ENCODE measurements around the gene AEN. TPM values are rescaled to one million over a fixed set of nuclear protein-coding genes. Genes with fewer than 3 reads are reported as not detected.

AEN gene
- total RNA-seq, 6 donors from 2014 or later, result 7.5 to 37.6 (median 18.4) TPM

DNA sequence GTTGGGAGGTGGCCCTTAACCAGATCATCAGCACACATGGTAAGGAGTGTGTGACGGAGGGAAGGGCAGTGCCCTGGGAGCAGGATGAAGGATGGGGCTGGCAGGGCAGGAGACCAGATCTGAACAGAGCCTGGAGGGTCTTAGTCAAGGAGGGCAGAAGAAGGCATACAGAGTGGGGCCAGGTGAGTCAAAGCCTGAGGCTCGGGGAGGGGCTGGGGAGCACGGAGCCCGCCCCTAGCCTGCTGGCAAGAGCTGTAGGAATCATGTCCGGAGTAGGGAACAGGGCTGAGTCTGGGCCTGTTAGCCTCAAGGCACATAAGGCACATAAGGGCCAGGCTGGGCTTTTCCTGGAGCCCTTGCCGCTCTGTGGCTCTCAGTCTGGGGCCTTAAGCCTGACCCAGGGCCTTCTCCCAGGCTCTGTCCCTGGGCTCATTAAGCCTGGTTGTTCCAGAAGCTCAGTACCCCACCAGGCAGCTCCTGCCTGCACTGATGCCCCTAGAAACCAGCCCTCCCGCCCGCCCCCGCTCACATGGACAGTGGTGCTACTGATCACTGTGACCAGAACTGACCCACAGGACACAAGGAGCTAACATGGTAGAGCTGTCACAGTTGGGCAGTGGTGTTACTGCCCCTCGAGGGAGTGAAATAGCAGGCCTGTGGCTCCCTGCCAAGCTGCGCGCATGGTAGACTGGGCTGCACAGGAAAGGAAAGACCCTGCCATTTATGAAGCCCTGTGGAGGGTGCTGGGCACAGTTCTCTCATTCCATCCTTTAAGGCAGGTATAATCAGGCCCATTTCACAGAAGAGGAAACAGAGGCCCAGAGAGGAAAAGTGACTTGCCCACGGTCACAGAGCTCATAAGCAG, 32.3 kb downstream of the AEN start:
- ATAC-seq (ENCODE audit: low FRiP score in 2 of 2), result no peak
- Histone ChIP-seq H3K4me3 (no peak overlapping the region), H3K9me3 (no peaks in the 10 kb centered on the region), H3K27me3 (no peaks in the 10 kb centered on the region), H3K27ac (peak overlapping the region in 2 of 4 donors; percentile 30 to 54), H3K36me3 (peaks cover 0 to 17% (median 1%) of the 10 kb centered on the region in 4 donors), H3K4me1 (peaks cover 15 to 20% (median 18%) of the 10 kb centered on the region in 4 donors)
- TF ChIP-seq POLR2AphosphoS5 (IDR thresholded peaks at IDR 0.05) (no peak), EP300 (IDR thresholded peaks at IDR 0.05) (no peak), POLR2A (IDR thresholded peaks at IDR 0.05) (no peak), CTCF (IDR thresholded peaks at IDR 0.05) (no peak)
- 90 to 96% methylated on average over 6 to 10 of the region's 13 CpGs for WGBS, 2 donors
- DNase-seq, result peak in 1 of 2 donors; percentile 19

DNA sequence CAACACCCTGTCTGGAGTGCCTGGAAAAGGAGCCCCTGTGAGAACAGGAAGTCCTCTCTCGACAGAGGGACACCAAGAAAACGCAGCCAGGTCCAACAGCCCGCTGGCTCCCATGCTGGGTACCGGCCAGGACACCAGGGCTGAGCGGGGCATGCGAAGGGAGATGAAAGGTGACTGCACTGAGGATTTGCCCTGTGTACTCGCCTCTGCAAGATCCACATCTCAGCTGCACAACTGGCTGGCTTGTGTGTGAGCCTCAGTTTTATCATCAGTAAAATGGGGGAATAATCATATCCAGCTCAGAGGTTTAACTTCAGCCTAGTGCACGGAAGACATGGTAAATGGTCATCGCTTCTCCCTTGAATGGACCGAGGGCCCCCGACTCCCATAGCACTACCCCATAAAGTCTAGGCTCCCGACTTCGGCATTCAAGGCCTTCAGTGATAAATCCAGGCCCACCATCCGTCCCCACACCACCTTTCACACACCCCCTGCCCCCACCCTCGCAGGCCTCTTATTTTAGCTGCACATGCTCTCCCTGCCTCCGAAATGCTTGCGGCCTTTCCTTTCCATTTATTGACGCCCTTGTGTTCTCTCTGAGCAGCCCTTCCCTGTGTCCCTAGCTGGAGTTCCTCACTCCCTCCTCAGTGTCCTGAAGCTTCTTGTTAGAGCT, 33.4 kb downstream of the AEN start:
- Histone ChIP-seq H3K27ac (no peak overlapping the region), H3K4me1 (peaks cover 6 to 10% (median 6%) of the 10 kb centered on the region in 4 donors), H3K36me3 (peaks cover 0 to 17% (median 1%) of the 10 kb centered on the region in 4 donors), H3K9me3 (no peaks in the 10 kb centered on the region), H3K4me3 (no peak overlapping the region), H3K27me3 (no peaks in the 10 kb centered on the region)
- DNase-seq (peak in 1 of 2 donors; percentile 13), ATAC-seq (ENCODE audit: low FRiP score in 2 of 2) (no peak)
- WGBS, 2 donors, result 92 to 95% methylated on average over 18 of the region's 18 CpGs
- no peak for TF ChIP-seq CTCF (IDR thresholded peaks at IDR 0.05)
- TF ChIP-seq POLR2AphosphoS5 (IDR thresholded peaks at IDR 0.05), result no peak
- TF ChIP-seq EP300 (IDR thresholded peaks at IDR 0.05), result no peak
- TF ChIP-seq POLR2A (IDR thresholded peaks at IDR 0.05), result no peak

GRCh38 chr15:88655103-88655553, 34.0 kb downstream of the AEN start:
- H3K4me1 ChIP-seq, result peaks cover under 1 to 4% (median under 1%) of the 10 kb centered on the region in 4 donors
- H3K27me3 ChIP-seq, result no peaks in the 10 kb centered on the region
- TF ChIP-seq POLR2A (IDR thresholded peaks at IDR 0.05) (no peak), EP300 (IDR thresholded peaks at IDR 0.05) (no peak), CTCF (IDR thresholded peaks at IDR 0.05) (no peak), POLR2AphosphoS5 (IDR thresholded peaks at IDR 0.05) (no peak)
- H3K27ac ChIP-seq, result no peak overlapping the region
- WGBS, 2 donors, result 88 to 92% methylated on average over 9 to 14 of the region's 14 CpGs
- H3K36me3 ChIP-seq, result peaks cover 0 to 17% (median 1%) of the 10 kb centered on the region in 4 donors
- DNase-seq, result peak in 1 of 2 donors; percentile 17
- no peak for ATAC-seq (ENCODE audit: low FRiP score in 2 of 2)
- no peak overlapping the region for H3K4me3 ChIP-seq
- no peaks in the 10 kb centered on the region for H3K9me3 ChIP-seq

DNA sequence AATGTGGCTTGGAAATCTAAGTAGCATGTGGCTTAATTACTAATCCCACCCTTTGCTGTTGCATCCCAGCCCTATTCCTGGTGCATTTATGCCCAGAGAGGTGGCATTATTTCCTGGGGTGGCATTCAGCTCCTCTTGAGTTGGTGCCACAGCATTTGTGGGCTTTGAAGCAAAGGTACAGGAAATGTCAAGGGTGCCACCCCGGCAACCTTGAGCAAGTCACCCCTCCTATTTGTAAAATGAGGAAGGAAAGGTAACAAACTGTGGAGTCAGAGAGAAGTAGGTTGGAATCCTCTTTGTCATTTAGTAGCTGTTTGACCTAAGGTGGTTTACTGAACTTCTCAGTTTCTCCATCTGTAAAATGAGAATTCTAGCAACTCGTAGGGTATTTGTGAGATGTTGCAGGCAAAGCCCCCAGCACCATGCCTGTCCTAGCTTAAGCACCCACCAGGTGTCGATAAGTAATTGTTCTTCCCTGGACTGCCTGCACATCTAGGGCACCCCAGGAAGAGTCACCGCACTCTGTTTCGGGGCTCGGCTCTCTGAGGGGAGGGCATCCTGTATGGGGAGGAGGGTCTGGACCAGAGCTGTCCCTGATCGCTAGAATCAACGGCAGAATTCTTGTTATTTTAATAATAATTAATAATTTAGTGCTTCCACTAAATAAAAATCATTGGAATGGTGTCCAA, 34.8 kb downstream of the AEN start:
- 76 to 89% methylated on average over 7 to 8 of the region's 8 CpGs for WGBS, 2 donors
- peaks cover 0 to 3% (median 0%) of the 10 kb centered on the region in 4 donors for H3K4me1 ChIP-seq
- no peak overlapping the region for H3K27ac ChIP-seq
- no peak for ATAC-seq (ENCODE audit: low FRiP score in 2 of 2)
- DNase-seq, result peak in 1 of 2 donors; percentile 19
- TF ChIP-seq EP300 (IDR thresholded peaks at IDR 0.05), result no peak
- no peak for TF ChIP-seq POLR2A (IDR thresholded peaks at IDR 0.05)
- no peak for TF ChIP-seq CTCF (IDR thresholded peaks at IDR 0.05)
- TF ChIP-seq POLR2AphosphoS5 (IDR thresholded peaks at IDR 0.05), result no peak
- H3K4me3 ChIP-seq, result no peak overlapping the region
- no peaks in the 10 kb centered on the region for H3K27me3 ChIP-seq
- H3K36me3 ChIP-seq, result peaks cover 0 to 17% (median 1%) of the 10 kb centered on the region in 4 donors
- no peaks in the 10 kb centered on the region for H3K9me3 ChIP-seq
